ENCODE results near the gene DLG2. TPM values are rescaled to one million over a fixed set of nuclear protein-coding genes. Genes with fewer than 3 reads are reported as not detected.
"Not testable (repeated sequence)": the region's sequence is repeated elsewhere in the genome, so short reads cannot be mapped to it uniquely, and the experiment has no call there.

The DLG2 gene
- total RNA-seq, 4 donors from 2014 or later: 0.18 to 8.3 (median 2.5) TPM

GRCh38 chr11:85423794-85424193, 203.3 kb downstream of the DLG2 start:
- no peak for TF ChIP-seq CTCF (IDR thresholded peaks at IDR 0.05)
- TF ChIP-seq POLR2A (IDR thresholded peaks at IDR 0.05): no peak
- Histone ChIP-seq H3K4me3 (no peak overlapping the region), H3K27ac (no peak overlapping the region), H3K36me3 (no peaks in the 10 kb centered on the region), H3K4me1 (no peaks in the 10 kb centered on the region), H3K27me3 (no peaks in the 10 kb centered on the region), H3K9me3 (peaks cover 0 to 9% (median 0%) of the 10 kb centered on the region in 4 donors)
- no peak for DNase-seq

GRCh38 chr11:85423316-85423715, 203.8 kb downstream of the DLG2 start:
- DNase-seq: no peak
- H3K27ac ChIP-seq: no peak overlapping the region
- peaks cover 0 to 9% (median 0%) of the 10 kb centered on the region in 4 donors for H3K9me3 ChIP-seq
- H3K4me1 ChIP-seq: no peaks in the 10 kb centered on the region
- H3K27me3 ChIP-seq: no peaks in the 10 kb centered on the region
- H3K4me3 ChIP-seq: no peak overlapping the region
- TF ChIP-seq POLR2A (IDR thresholded peaks at IDR 0.05) (no peak), CTCF (IDR thresholded peaks at IDR 0.05) (no peak)
- no peaks in the 10 kb centered on the region for H3K36me3 ChIP-seq

- no peak overlapping the region for H3K27ac ChIP-seq
- no peaks in the 10 kb centered on the region for H3K27me3 ChIP-seq
- no peaks in the 10 kb centered on the region for H3K9me3 ChIP-seq
- H3K4me1 ChIP-seq: no peaks in the 10 kb centered on the region
- no peaks in the 10 kb centered on the region for H3K36me3 ChIP-seq
- TF ChIP-seq POLR2A (IDR thresholded peaks at IDR 0.05) (no peak), CTCF (IDR thresholded peaks at IDR 0.05) (no peak)
- no peak for DNase-seq
- H3K4me3 ChIP-seq: no peak overlapping the region
Measured at GRCh38 chr11:85414175-85414574, 213.0 kb downstream of the DLG2 start.

GRCh38 chr11:85407648-85408047, 219.5 kb downstream of the DLG2 start:
- no peak overlapping the region for H3K27ac ChIP-seq
- no peak overlapping the region for H3K4me3 ChIP-seq
- no peaks in the 10 kb centered on the region for H3K36me3 ChIP-seq
- H3K4me1 ChIP-seq: no peaks in the 10 kb centered on the region
- H3K27me3 ChIP-seq: no peaks in the 10 kb centered on the region
- no peak for DNase-seq
- no peak for TF ChIP-seq CTCF (IDR thresholded peaks at IDR 0.05)
- no peak for TF ChIP-seq POLR2A (IDR thresholded peaks at IDR 0.05)
- H3K9me3 ChIP-seq: no peaks in the 10 kb centered on the region

GRCh38 chr11:85406841-85407240, 220.3 kb downstream of the DLG2 start:
- no peak for DNase-seq
- no peaks in the 10 kb centered on the region for H3K27me3 ChIP-seq
- H3K9me3 ChIP-seq: no peaks in the 10 kb centered on the region
- TF ChIP-seq POLR2A (IDR thresholded peaks at IDR 0.05) (no peak), CTCF (IDR thresholded peaks at IDR 0.05) (no peak)
- no peak overlapping the region for H3K27ac ChIP-seq
- H3K4me3 ChIP-seq: no peak overlapping the region
- no peaks in the 10 kb centered on the region for H3K4me1 ChIP-seq
- H3K36me3 ChIP-seq: no peaks in the 10 kb centered on the region

- Histone ChIP-seq H3K27ac (no peak overlapping the region), H3K4me3 (no peak overlapping the region), H3K36me3 (no peaks in the 10 kb centered on the region), H3K27me3 (no peaks in the 10 kb centered on the region), H3K4me1 (no peaks in the 10 kb centered on the region), H3K9me3 (no peaks in the 10 kb centered on the region)
- no peak for TF ChIP-seq POLR2A (IDR thresholded peaks at IDR 0.05)
- TF ChIP-seq CTCF (IDR thresholded peaks at IDR 0.05): no peak
- no peak for DNase-seq
Measured at GRCh38 chr11:85406316-85406715, 220.8 kb downstream of the DLG2 start.

GRCh38 chr11:85395515-85396055, 231.6 kb downstream of the DLG2 start:
- H3K27ac ChIP-seq, H3K9me3 ChIP-seq, H3K4me3 ChIP-seq, H3K4me1 ChIP-seq, DNase-seq, H3K36me3 ChIP-seq, H3K27me3 ChIP-seq: not testable (repeated sequence)
